GM21825 (cell line): ENCODE results near the gene MMRN2.

Experiments used
- ATAC-seq: cut with Tn5 transposase; IDR thresholded peaks from one replicate; pipeline ENCODE4 v1.9.1; 2021; ENCODE audit warnings: mild to moderate bottlenecking, moderate library complexity; ENCODE audit not compliant: unreplicated experiment

MMRN2 gene

GRCh38 chr10:86970162-86970981 is 13.0 kb upstream of the MMRN2 start:
- no peak for ATAC-seq

DNA sequence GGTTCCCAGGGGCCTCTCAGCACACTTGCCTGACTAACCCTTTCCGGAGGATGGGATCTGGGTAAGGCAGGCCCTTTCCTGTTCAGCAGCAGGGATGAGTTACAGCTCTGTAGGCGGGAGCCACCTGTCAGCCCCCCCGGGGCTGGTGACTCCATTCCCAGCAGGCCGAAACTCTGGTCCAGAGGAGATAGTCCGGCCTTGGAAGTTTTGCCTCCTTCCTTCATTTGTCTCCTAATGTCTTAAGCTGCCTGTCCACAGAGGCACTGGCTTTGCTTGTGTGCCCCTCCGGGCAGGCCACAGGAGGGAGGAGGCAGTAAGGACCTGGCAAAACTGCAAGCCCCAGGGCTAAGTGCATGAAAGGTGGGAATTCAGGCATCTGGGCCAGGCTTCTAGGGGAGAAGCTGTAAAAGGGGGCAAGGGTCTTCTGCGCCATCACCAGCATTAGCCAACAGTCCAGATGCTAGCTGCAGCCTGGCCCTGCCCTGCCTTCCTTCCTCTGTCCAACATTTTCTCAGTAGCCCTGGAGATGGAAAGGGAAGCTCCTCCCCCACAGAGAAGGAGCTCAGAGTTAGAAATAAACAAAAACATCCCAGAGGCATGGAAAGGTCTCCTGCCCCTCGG is 12.1 kb upstream of the MMRN2 start:
- no peak for ATAC-seq

DNA sequence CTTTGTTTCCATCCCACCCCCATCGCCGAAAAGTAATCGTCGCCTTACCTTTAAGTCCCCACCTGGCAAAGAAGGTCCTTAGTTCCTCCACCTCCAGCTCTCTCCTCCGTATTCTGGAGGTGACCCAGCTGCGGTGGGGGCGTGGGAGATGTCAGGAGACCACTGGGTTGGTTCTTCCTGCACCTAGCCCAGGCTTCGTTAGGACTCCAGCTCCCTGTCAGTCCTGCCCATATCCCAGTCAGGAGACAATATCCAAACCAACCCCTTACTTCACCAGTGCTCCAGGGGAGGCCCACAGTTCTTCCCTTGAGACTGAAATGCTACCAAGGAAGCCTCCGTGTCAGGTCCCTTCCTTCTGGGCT is 11.6 kb upstream of the MMRN2 start:
- no peak for ATAC-seq

DNA sequence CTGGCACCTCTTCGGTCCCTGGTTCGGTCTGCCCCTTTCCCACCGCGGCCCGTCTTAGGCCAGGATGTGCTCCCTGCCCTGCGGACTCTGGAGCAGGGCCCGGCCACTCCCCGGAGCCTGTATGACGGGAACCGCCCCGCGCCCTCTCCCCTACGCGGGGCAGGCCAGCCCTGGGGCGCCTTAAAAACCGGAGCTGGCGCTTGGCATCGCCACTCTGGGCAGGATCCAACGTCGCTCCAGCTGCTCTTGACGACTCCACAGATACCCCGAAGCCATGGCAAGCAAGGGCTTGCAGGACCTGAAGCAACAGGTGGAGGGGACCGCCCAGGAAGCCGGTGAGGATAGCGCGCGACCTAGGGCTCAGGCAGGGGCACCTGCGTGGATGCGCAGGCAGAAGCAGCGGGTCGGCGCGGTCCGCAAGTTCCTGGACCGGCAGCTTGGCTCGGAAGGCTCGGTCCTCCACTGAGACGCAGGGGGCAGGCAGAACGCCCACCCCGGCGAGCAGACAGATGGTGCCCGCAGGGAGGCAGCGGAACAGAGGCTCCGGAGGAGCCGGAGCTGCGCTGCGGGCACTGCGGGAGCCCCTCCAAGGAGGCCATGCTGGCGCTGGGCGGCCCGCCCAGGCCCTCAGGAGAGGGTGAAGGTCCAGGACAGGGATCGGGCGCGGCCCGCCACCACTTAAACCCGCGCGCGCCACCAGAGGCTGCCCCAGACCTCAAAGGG is 11.0 kb upstream of the MMRN2 start, which contains the start of gene ADIRF:
Gene ADIRF (plus strand): TSS at position 212 of the 723 bp plus-strand sequence. CDS start 63 bp downstream, at position 275.
- ATAC-seq, result no peak

DNA sequence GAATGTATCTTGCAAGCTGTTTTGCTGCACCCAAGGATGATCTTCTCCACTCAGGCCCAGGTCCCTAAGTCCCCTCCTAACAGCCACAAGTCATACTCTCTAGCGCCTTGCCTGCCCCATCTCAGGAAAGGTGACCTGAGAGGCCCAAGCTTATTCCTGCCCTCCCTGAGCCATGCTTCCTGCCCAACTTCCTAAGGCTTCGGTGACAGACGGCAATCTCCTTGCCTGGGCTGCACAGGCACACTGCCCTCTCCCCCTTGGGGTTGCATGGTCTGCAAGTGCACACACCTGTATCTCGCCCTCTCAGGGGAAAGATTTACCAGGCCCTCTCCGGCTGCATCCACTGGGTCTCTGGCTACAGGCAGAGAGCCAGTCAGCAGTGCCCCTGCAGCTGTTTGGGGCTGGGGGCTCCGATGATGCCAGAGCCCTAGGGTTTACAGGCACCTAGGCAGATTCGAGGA is 10.1 kb upstream of the MMRN2 start:
- no peak for ATAC-seq

- ATAC-seq, result no peak
Observed at GRCh38 chr10:86965986-86966654, 8.7 kb upstream of the MMRN2 start.

DNA sequence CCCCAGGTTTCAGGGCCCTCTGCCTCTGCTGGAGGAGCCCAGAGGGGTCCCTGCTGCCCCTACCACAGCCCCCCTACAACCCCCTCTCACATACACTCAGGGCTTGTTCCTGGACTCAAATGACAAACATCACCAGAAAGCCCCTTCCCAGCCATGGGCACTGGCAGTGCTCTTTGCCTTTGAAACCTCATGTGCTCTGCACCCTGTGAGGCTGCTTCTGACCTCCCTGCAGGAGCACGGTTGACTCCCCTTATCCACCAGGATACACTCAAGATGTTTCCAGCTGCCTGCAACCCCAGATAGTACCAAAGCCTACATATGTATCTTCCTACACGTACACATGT is 7.4 kb upstream of the MMRN2 start:
- no peak for ATAC-seq

- no peak for ATAC-seq
Observed at GRCh38 chr10:86964061-86964846, 6.8 kb upstream of the MMRN2 start.

DNA sequence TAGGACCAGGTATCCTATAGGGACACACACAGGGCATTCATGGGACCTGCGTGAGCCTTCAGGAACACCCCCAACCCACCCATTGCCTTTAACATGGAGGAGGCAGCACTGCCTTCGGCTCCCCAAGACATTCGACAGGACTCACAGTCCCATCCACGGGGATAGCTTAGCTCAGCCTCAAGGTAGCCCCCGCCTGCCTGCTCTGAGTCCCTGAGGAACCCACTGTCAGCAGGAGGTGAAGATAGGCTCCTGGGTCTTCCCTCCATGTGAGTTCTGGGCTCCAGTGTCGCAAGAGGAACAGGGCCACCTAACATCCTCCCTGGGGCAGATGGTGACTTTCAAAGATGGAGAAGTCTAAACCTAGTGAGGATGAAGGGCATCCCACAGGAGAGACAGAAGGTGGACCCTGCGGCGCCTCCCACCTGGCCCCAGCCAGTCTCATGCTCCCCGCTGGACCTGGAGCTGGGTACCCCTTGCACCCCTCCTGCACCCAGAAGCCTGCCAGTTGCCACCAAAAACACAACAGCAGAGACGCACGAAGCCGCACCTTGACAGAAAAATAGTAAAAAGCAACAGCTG is 6.0 kb upstream of the MMRN2 start:
- no peak for ATAC-seq

DNA sequence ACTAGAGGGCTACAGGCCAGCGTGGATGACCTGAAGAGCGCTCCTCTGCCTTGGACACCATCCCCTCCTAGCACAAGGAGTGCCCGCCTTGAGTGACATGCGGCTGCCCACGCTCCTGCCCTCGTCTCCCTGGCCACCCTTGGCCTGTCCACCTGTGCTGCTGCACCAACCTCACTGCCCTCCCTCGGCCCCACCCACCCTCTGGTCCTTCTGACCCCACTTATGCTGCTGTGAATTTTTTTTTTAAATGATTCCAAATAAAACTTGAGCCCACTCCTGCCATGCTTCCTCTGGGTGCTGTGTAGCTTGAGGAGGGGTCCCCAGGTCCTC is 5.5 kb upstream of the MMRN2 start:
- no peak for ATAC-seq

DNA sequence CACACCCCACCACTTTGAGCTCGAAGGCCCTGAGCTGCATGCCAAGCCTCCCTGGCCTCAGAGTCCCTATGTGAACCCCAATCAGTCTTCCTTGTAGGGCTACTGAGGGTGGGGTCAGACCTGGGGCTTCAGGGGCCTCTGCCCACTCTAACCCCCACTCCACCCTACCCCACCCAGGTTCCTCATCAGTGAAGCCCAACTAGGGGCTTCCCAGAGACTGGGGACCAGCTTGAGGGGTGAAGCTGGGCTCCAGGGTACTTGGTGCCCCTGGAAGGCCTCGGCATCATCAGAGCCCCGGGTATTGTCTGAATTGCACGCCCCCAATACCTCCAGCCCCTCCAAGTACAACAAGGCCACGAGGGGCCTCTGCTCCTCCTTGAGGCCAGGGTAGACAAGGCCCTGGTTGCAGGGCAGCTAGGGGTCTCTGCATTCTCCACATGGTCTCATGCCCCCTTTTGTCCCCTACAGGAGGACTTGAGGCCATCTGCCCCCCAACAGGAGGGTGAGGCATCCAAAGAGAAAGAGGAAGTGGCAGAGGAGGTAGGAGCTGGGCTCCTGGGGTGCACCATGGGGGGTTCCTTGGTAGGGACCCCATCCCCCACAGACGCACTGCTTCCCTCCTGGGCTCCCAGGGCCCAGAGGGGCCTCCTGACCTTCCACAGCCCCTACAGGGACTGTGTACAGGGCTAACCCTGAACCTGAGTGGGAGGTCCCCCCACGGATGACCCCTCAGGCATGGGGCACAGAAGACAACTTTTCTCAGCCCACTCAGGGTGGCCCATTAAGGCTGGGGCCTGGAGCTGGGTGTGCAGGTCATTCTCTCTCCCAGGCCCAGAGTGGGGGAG is 4.9 kb upstream of the MMRN2 start:
- no peak for ATAC-seq

GRCh38 chr10:86961481-86962091 is 4.2 kb upstream of the MMRN2 start:
- no peak for ATAC-seq

DNA sequence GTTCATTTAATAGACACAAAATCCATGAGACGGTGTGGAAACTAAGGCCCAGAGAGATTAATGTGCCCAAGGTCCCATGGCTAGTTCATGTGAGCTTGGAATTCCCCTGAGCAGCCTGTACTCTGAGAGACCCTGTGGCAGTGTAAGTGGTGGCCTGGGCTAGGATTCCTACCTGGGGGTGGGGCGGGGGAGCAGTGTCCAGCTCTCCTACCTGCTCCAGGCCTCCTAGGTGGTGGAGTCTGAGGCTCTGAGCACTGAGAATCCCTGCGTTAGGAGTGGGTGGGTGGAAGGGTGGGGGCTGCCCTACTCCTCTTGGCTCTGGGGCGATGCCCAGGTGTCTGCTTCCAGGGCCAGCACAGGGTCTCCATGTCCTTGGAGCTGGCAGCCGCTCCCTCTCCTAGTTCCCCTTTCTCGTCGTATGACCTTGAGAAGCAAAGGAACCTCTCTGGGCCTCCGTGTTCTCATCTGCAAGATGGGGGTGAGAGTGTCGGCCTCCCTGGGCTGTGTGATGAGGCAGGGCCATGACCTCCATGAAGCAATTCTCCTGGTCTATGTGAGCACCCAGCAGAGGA is 3.5 kb upstream of the MMRN2 start:
- no peak for ATAC-seq

DNA sequence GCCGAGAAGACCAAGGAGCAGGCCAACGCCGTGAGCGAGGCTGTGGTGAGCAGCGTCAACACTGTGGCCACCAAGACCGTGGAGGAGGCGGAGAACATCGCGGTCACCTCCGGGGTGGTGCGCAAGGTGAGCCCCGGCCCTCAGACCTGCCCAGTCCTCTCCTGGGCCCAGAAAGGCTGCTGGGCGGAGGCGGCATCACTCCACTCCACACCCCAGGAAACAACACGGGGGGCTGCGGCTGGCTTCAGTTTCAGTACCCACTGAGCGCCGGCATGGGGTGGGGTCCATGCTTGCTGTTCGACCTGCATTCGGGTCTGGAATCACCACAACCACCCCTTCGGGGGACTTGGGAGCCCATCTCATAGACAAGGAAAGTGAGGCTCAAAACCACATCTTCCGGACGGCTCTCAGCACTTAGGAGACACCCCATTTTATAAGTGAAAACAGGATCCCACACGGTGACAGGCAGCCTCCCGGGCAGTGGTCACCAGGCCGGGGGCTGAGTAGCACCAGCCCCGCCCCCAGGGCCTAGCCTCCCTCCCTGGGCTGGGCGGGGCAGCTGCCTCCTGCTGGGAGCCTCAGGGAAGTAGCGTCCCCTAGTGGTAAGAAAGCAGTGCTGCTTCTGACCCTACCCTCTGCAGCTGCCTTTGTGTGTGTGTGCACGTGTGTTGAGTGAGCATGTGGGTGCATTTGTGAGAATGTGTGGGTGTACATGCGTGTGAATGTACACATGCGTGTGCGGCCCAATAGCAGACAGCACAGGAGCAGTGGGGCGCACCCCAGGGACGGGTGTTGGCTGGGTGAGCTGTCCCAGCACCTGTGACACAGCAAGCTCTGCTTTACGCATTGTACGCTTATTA is 2.8 kb upstream of the MMRN2 start:
- peak; percentile 58 for ATAC-seq

GRCh38 chr10:86959737-86960002 is 2.3 kb upstream of the MMRN2 start:
- ATAC-seq, result no peak

DNA sequence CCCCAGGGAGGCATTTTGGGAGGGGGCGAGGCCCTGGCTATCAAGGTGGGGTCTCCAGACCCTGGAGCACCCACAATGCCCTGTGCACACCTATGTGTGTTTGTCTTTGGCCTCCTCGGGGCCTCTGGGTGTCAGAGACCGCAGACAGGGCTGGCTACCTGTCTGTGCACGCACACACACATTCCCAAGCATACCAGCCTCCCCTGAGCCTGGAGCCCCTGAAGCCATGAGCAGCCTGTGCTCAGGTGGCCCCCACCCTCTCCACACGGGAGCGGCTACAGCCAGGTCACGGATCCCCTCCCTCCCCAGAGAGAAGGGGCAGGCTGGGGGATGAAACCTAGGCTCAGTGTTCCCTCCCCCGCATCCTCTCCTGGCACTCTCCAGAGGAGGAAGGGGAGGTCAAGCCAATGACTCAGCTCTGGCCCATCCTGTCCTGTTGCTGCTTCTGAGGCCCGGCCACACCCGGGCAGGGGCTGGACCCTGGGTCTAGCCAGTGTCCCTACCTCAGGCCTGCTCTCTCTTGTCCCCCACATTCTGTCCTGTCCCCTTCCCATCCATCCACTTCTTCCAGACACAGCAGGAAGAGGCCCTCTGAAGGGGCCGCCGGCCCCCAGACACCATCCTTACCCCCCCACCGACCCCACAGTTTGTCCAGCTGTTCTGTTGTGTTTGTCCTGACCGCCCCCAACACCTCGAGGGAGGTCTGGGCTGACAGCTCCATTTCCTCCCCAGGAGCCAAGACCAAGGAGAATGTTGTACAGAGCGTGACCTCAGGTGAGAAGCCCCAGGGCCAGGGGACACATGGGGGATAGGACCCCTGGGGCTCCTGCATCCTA is 1.7 kb upstream of the MMRN2 start:
- ATAC-seq, result no peak
